CD4-positive, alpha-beta T cell treated with Interleukin-2 at 100 ng/mL for 4 hours (primary cell): ENCODE data around the gene GDF7.

ENCODE experiments used
- DNase-seq: peaks from one replicate; pipeline ENCODE4 v3.0.0-alpha.2; 2020; ENCODE audit warnings: low spot score

Gene GDF7

DNA sequence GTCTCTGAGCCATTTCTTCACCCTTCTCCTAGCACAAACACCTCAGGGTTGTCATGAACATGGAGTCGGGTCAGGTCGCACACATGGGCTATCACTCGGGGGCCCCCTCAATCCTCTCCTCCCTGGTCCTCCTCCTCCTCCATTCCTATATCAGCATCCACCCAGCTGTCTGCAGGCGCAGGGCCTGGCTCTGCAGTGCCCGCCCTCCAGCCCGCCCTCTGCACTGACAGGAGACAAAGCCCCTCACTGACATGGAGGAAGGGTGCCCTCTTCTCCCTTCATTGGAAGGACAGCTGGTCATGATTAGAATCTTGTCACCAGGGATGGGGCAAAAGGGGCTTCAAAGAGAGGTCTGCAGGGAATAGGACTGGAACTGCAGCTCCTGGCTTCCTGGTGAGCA, 37.8 kb upstream of the GDF7 start:
- DNase-seq: no peak

DNA sequence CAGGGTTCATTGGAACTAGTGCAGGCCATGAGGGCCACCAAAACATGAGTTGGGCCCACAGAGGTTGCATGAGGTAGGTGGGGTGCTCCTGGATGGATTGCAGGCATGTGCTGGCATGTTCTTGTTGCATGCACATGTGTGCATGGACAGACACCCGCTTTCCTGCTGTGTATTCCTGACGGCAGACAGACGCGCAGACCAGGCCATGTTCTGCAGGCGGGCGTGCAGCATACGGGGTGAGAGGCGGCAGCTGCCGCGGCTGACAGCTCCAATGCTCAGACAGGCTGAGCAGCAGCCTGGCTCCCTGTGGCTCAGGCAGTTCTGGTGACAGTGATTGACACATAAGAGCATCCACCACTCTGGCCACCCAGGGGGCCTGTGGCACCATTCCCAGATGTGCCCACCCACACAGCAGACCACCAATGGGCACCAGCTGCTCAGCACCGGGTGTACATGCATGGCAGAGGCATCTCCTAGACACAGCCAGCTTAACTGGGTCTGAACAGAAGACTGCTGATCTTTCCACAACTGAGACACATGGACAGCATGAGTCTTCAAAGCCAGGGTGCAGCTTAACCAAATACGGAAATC, 37.3 kb upstream of the GDF7 start:
- DNase-seq: no peak

DNA sequence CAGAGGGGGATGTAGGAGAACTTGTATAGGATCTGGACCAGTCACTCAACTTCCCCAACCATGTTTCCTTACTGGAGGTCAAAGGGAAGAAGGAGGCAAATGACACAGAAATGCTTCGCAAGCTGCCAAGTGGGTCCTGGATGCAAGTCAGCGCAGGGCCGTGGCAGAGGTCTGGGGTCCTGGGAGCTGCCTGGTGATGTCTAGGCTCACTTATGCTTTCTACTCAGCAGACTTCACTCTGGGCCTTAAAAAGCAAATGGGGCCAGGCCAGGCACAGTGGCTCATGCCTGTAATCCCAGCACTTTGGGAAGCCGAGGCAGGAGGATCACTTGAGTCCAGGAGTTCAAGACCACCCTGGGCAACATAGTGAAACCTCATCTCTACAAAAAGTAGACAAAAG, 36.0 kb upstream of the GDF7 start:
- no peak for DNase-seq

DNA sequence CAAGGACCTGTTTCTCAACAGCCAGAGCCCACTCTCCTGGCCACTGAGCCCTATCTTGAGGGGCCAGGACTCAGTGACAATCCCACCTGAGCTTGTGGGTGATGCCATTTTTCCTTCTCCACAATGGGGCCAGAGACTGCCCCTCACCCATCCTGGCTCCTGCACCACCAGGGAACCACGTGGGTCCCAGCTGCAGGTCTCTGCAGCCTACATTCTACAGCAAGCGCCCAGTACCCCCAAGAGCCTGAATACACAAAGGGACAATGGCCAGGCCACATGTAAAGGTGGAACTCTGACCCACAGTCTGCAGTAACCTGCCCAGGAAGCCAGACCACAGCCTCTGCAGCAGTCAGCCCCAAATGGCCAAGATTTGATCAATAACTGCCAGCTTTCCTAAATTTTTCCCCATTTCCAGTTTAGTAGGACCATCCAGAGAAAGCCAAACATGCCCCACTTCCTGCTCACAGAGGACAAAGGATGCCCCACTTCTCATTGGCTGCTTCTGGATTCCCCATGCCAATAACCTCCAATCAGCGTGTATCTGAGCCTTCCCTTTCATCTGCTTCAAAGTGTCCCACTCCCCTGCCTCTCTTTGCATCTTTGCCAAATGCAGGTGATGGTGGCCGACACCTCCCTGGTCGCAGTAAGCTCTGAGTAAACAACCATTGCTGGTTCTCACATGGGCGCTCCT, 35.2 kb upstream of the GDF7 start:
- DNase-seq: no peak

GRCh38 chr2:20632446-20632990, 34.4 kb upstream of the GDF7 start:
- no peak for DNase-seq

DNA sequence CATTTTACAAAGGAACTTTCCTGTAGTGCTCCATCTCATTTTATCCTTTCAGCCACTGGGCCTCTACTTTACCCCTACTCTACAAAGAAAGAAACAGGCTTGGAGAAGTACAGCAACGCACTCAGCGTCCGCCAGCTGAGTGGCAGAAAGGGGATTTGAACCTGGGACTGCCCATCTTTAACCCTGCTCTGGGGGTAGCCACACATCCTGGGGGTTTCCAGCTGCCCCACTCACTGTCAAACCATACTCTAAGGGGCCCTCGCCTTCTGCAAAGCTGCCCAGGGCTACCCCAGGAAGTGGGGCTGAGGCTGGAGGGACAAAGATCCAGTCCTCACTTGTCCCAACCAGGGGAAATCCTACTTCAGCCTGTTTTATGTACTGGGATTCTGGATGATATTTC, 33.9 kb upstream of the GDF7 start:
- DNase-seq: no peak

- no peak for DNase-seq
Measured at GRCh38 chr2:20633794-20634506, 33.0 kb upstream of the GDF7 start.

DNA sequence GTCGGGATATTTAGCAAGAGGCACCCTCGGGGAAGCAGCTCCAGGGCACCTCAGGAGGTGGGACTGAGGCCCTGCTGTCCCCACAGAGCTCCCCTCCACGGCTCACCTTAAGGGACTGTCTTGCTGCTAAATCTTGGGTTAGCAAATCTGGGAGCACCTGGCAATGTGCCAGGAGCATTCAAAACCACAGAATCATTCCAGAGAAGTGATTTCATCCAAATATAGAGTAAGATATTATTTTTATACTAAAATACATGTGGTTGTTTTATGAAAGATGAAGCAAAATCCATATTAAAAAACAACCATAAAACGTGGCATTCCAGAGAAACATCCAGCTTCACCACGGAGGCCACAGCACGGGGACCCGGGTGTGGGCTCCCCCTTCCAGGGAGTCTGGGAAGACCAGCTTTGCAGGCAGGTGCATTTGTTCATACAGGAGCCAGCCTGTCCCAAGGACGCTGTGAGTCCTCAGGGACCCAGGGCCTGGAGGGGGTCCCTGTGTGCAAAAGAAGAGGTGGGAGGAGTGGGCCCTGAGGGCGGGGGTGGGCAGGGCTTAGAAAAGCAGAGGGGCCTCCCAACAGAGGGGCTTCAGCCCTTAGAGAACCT, 32.3 kb upstream of the GDF7 start:
- DNase-seq: no peak

DNA sequence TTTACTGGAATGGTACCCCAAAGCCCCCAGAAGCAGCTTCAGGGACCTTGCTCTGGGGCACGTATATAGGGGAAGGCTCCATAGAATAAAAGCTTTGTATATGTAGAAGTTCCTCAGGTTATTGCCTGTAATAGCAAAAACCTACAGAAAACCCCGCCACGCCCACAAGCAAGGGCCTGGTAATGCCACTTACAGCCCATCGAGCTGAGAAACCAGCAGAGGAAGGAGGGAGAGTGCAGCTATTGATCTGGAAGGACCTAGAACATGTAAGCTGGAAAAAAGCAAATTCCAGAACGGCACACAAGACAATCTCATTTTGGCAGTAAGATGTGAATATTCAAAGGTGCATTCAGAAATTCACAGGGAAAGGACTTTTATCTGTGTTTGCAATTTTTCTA, 31.8 kb upstream of the GDF7 start:
- no peak for DNase-seq

DNA sequence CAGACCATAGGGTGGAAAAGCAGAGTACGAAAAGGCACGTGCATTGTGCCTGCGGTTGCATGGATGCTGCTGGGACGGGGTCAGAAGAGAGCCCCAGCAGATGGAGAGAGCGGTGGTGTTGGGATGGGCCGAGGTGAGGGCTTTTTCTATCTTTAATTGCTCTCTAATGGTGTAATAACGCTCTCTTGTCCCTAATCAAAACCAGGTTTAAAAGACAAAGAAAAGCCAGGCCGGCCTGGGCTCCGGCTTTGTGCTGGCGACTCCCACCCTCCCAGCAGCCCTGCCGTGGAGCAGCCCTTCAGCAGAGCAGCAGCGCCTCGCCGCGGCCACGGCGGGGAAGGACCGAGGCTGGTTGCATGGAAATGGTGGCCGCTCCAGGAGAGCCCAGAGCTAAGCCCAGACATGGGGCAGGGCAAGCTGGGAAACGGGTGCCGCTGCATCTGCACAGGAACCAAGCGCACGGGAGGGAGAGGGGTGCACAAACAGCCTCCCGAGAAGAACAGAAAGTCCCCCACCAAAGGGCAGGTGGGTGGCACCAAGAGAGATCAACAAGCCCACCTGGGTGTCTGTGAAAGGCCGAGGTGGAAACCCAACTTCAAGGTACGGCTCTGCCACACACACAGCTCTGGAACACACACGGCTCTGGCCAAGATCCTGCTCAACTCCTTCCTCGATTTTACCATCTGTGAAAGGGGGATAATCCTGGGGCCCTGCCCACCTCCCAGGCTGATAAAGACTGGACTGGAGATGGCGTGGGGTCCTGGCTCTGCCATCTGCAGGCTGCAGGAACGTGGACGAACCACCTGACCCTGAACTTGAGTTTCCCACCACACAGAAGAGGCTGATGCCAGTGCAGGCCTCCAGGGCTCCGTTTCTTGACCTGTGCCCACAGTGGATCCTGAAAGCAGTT, 31.0 kb upstream of the GDF7 start:
- DNase-seq: peak; percentile 7

- no peak for DNase-seq
Measured at GRCh38 chr2:20637147-20637546, 29.8 kb upstream of the GDF7 start.

GRCh38 chr2:20638014-20638413, 28.9 kb upstream of the GDF7 start:
- no peak for DNase-seq

GRCh38 chr2:20638646-20639430, 28.1 kb upstream of the GDF7 start:
- DNase-seq: no peak

- DNase-seq: no peak
Measured at GRCh38 chr2:20640411-20641122, 26.4 kb upstream of the GDF7 start.

DNA sequence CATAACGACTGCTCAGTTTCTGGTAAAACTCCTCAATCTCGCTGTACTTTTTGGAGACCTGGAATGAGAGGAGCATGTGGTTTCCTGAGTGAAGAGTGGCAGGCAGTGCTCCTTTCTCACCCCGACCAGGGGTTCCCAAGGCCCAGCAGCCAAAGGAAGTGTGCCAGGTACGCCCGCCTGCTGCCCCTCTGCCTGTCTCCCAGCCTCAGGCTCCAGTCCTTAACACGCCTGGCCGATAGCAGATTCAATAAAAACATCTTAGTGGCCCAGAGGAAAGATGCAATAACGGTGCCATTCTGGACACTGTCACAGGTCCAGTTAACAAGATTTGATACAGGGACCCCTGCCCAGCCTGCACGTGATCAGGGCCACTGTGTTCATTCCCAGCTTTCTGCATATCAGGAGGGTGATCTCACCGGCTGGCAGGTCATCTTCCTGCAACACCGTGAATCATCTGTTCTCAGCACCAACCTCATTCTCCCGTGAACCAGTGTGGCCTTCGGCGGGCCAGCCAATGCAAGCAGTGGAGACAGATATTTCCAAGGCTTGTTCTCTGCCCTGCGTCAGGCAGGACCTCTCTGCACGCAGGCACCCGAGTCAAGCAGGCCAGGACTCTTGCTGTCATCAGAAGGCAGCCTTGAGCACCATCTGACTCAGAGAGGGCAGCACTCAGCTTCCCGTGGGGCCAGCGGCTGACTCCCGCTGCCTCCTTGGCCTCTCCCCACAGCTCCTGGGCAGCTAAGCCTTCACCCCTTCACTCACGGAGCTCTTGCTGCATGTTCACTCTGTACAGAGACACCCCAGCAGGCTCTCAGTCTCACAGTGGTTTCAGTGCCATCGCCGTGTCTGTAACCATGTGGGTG, 25.6 kb upstream of the GDF7 start:
- no peak for DNase-seq

- DNase-seq: peak; percentile 69
Measured at GRCh38 chr2:20642055-20642971, 24.6 kb upstream of the GDF7 start.

GRCh38 chr2:20643060-20643459, 23.9 kb upstream of the GDF7 start:
- no peak for DNase-seq

GRCh38 chr2:20643826-20644225, 23.1 kb upstream of the GDF7 start:
- no peak for DNase-seq
